GM12878 (cell line): ENCODE results near the gene TBX4.

Source experiments
- ATF7 ChIP-seq: fragments of 450-650 bp; IDR thresholded peaks from 2 replicates; pipeline ENCODE4 v1.6.1; 2016; ENCODE audit warnings: low read depth, mild to moderate bottlenecking
- ZNF274 ChIP-seq: IDR thresholded peaks from one replicate; pipeline ENCODE4 v1.8.0; 2011; ENCODE audit not compliant: insufficient read length, insufficient read depth
- TF ChIP-seq, protein P1 (sequence below), 3 experiments: IDR thresholded peaks in 2 of 3; conservative IDR thresholded peaks in 1 of 3; 2 replicates each; pipeline ENCODE4 v1.5.1; 2011; ENCODE audit warnings: low read depth in 3 of 3, low read length in 3 of 3, mild to moderate bottlenecking in 3 of 3, control low read depth in 2 of 3, moderate library complexity in 2 of 3, inconsistent platforms in 1 of 3, mixed read lengths in 1 of 3; ENCODE audit not compliant: control insufficient read depth in 2 of 3, insufficient read depth in 1 of 3; ENCODE audit errors: extremely low read depth in 1 of 3

DNA sequence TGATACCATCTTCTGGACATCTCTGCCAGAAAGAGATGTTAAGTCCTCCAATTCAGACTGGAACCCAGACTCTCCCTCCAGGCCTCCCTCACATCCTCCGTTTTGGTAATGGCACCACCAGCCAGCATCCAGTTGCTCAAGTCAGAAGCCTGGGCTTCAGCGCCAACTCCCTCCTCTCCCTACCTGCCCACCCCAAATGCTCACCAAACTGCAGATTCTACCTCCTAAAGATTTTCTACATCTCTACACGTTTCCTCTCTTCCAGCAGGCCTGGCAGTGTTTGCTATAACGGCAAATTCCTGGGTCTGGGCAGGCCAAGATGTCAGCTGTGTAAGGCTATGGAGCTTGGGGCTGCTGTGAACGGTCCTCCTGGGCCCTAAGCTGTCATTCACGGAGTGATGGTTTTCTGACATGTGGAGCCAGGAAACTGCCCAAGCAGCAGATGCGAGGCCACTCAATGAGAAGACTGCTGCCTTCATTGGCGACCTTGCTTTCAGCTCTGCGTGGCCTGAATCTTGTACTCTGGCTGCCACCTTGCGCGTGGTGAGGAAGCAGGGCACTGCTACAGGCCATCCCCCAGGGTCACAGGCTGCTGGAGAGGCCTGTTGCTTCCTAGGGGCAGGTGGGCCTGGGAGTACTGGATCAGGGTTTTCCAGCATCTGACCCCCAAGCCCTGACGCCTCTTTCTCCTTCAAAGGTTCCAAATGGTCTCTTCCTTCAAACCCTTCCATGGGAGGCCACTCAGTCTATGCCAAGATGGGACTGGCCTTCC is 37.7 kb downstream of the TBX4 start:
- TF ChIP-seq, protein P1, sequence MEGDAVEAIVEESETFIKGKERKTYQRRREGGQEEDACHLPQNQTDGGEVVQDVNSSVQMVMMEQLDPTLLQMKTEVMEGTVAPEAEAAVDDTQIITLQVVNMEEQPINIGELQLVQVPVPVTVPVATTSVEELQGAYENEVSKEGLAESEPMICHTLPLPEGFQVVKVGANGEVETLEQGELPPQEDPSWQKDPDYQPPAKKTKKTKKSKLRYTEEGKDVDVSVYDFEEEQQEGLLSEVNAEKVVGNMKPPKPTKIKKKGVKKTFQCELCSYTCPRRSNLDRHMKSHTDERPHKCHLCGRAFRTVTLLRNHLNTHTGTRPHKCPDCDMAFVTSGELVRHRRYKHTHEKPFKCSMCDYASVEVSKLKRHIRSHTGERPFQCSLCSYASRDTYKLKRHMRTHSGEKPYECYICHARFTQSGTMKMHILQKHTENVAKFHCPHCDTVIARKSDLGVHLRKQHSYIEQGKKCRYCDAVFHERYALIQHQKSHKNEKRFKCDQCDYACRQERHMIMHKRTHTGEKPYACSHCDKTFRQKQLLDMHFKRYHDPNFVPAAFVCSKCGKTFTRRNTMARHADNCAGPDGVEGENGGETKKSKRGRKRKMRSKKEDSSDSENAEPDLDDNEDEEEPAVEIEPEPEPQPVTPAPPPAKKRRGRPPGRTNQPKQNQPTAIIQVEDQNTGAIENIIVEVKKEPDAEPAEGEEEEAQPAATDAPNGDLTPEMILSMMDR (IDR thresholded peaks at IDR 0.05 in 2 of 3, conservative IDR thresholded peaks at IDR 0.05 in 1 of 3; ENCODE audit: control insufficient read depth in 2 of 3, extremely low read depth in 1 of 3, insufficient read depth in 1 of 3, low read depth in 3 of 3, low read length in 3 of 3) = no peak
- TF ChIP-seq ZNF274 (no peak), ATF7 (no peak)
